NCI-H128 (cell line): ENCODE measurements around the gene TSPAN18.
"Not testable (repeated sequence)": the region's sequence is repeated elsewhere in the genome, so short reads cannot be mapped to it uniquely, and the experiment has no call there.

Source experiments
- DNase-seq: peaks from one replicate; lab custom pipeline; 2025; ENCODE audit not compliant: unreplicated experiment; lab: John Stamatoyannopoulos, UW

Gene TSPAN18

DNA sequence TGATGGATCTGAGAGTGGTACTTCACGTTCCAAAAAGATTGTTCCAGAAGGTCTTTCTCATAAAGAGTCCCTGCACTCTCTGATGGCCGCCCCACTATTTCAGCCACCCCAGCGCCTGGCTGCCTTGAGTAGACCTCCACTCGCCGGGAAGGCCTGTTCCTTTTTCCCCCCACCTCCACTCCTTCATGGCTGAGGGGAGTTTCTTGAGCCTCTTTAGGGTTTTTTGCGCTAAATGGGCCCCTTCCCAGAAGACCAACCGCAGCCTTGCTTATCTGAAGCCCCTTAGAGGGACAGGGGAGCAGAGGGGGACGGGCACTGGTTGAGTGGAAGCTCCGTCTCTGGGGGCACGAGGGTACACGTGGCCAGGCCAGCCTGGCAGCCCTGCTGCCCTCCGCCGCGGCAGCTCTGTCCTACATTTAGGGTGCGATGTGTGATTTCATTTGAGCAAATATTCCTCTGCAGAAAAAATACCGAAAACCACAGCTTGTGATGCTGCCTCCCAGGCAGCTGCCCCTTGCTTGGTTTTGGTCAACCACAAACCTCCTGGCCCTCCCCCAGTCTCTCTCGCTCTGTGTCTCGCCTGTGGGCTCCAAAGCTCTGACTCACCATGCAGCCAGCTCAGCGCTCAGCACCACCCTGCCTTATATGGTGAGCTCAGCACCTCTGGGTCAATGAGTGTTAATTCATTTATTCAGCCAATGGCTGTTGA, 135.2 kb downstream of the TSPAN18 start:
- no peak for DNase-seq

DNA sequence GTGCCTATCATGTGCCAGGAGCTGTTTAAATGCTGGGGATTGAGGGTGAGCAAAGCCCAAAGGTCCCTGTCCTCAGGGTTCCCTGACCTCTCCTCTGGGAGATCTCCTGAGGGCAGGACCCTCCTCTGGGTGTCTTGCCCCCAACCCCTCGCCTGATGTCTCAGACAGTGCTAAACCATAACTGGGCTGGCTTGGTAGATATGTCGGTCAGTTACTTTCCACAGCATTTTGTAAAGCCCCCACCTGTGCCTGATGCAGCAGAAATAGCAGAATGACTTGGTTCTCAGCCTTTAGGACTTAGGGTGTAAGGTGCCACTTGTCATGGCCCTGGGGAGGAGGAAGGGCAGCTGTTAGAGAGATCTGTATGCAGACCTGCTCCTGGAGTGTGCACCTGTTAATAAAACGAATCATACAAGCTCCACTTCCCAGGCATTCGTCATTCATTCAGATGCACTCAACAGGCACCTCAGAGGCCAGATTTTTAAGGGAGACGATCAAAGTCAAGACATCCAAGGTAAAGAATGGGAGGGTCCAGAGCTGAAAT, 135.9 kb downstream of the TSPAN18 start:
- no peak for DNase-seq

DNA sequence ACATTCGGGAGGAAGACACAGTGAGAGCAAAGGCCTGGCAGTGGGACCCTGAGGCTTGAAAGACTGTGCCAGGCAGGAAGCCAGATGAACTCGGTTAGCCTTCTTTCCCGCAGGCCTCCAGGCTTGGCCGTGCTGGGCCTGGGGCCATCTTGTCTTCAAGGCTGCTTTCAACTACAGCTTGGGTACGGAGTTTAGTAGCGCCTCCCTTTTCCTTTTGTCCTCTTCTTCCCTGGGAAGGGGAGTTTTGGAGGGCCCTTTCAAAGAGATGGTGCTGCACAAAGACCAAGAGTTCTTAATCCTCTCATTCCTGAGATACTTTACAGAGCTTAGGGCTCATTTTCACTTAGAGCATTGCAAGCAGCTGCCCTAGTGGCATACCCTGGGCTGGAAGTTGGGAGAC, 136.5 kb downstream of the TSPAN18 start:
- no peak for DNase-seq

DNA sequence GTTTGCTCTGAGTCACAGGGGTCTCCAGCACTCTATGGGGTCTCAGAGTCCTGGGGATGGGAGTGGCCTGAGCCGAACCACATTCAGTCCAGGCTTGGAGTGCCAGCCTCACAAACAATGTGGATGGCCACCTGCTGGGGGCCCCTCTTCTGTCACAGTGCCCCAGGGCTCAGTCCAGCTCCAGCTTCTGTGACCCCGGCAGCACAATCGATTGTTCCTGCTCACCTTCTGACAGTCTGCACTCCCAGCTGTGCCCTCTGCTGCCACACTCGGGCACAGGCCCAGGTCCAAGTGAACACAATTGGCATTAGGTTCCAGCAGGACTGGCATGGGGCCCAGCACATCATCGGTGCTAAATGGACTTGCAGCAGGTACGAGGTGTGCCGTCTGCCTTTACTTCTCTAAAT, 139.1 kb downstream of the TSPAN18 start:
- no peak for DNase-seq

DNA sequence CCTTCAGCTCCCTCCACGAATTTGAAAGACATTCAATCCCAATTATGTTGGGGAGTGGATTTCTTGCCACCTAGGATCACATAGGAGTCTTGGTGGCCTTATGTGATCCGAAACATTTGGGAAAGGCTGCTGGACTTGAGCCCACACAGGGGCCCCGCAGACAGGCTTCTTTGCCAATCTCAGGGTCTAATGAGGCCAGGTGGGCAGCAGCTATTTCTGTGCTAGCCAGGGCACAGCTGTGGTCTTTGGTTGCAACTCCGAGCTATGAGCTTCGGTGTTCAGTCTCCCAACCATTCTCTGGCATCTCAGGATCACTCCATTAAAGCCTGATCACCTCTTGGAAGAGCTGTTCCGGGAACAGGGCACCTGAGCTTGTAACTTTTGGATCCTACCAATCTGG, 139.5 kb downstream of the TSPAN18 start:
- DNase-seq = no peak

DNA sequence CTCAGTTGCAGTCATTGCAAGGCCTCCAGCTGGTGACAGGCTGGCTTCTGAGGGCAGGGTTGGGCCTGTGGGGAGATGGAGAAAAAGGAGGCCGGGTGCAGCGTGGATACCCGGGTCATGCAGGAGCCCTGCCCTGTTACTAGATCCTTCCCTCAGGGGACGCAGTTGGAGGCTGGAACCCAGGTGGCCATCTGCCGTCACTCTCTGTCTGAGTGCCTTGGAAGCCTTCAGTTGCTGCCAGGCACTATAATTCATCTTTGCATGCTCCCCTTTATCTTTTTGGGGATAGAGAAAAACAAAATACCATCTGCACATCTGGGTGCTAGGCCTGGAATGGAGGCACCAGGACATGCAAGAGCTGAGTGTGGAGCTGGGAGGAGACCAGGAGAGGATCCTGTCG, 141.3 kb downstream of the TSPAN18 start:
- DNase-seq = no peak

DNA sequence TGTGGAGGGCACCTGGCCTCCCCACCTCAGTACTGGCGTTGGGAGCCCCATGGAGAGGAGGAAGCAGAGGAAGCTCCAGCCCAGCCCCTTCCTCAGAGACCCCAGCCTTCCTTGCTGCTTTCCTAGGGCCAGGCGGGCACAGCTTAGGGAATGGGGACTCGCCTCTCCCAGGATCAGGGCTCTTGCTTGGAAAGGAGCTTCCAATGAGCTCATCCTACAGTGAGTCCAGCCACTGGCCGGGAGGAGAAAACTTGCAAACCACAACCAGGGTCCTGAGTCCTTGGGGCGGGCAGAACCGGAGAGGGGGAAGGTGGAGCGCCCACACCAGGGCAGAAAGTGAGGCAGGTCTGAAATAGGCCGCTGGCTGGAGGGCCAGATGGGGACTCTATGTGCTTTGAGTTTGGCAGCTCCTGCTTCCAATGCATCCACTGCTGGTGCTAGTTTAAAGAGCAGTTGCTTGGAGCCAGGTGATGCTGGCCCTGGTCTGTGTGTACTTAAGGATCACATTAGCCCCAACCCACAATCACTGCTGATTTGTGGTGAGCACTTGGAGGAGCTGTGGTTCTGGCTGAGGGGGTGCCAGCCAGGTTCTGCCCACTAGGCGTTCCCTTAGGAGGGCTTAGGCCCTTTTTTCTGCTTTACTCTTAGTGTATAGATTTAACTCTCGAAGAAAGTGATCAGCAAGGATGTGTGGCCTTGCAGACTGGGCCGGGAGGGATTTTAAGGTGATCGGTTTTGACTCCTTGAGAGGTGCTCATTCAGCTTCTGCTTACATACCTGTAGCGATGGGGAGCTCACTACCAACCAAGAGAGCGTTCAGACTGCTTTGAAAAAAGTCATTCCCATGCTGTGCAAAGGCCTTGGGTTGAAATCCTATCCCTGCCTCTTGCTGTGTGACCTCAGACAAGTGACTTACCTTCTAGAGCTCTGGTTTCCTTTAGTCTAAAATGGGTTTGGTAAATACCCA, 142.0 kb downstream of the TSPAN18 start:
- DNase-seq = no peak

DNA sequence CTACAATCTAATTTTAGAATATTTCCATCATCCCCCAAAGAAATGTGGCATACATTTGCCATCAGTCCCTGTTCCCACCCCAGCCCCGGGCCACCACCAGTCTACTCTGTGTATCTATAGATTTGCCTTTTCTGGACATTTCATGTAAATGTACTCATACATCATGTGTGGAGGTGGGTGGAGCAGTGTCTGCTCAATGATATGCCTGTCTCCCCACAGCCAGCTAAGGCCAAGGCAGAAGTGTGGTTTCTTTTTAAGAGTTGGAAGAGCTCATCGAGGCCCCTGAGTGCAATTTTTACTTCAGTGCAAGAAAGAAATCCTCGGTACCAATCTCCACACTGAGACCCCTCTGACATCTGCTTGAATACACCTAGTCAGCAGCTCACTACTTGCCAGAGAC, 143.4 kb downstream of the TSPAN18 start:
- DNase-seq = no peak

DNA sequence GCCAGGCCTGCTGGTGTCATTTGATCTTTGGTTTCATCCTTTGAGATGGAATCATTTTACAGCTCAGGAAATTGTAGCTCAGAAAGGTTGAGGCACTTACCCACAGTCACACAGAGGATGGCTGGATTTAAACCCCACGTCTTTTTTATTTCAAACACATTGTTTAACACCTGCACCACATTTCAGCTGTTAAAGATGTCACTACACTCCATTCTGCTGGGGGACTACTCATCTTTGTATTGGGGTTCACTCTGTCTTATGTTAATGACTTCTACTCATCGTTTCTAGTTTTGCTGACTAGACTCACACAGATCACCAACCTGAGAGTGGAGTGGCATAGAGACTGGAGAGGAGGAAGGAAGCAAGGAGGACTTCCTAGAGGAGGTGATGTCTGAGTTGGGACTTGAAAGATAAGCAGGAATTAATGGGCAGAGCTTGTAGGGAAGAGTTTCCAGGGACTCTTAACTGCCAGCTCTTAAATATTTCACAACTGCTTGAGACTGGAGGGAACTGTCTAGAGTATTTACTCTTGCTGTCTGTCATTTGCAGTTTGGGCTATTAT, 143.9 kb downstream of the TSPAN18 start:
- no peak for DNase-seq

DNA sequence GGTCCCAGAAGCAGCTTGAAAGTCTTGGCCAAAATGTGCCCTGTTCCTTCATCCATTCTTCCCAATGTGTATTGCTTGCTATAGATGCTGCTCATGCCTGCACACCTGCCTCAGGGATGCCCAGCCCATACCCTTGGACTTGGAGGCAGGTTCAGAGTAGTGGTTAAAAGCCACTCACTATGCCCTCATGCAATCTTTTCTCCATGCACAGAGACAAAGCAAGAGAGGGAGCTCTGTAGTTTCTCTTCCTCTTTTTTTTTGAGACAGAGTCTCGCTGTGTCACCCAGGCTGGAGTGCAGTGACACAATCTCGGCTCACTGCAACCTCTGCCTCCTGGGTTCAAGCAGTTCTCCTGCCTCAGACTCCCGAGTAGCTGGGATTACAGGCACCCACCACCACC, 144.9 kb downstream of the TSPAN18 start:
- not testable (repeated sequence) for DNase-seq

DNA sequence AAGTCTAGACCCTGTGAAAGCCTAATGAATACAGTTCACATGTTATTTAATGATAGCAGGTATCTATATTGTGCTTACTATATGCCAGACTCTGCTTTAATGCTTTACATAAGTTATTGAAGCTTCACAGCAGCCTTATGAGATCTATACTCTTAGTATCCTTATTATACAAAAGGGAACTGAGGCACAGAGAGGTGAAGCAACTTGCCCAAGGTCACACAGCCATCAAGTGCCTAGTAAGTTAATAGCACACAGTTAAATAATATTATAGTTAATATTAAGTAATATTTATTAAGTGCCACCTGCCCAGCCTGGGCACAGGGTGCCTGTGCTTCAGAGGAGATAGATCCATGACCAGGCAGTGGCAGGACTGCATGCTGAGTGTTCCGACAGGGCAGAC, 145.8 kb downstream of the TSPAN18 start:
- DNase-seq = no peak

DNA sequence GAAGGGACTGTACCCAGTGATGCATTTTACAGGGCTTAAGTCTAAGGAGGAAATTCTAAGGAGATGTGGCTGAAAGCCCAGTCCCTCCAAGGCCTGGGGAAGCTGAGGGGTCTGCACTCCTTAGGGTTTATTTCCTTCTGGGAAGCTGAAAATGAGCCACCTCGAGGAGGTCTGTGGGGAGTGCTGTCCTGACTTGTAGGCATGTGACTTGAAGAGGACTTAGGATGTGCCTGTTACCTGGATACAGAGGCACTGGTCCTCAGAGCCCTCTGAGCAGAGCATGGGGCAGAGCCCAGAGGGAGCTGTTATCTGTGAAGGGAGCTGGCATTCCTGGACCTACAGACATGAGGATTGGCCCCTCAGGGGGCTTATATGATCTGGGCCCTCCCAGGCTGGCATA, 146.8 kb downstream of the TSPAN18 start:
- no peak for DNase-seq

DNA sequence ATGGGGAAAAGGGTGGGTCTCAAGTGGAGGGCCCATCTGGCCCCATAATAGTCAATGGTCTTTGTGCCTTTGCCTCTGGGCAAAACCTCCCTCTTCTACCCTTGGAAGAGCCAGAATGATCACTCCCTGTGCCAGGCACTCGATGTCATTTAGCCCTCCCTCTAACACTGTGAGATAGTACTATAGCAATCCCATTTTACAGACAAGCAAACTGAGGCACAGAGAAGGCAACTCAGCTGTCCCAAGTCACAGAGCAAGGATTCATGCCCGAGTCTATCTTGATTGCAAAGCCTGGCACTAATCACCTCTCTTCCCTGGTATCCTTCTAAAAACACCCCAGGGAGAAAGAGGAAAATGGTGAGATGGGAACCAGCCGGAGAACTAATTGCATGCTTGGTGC, 147.5 kb downstream of the TSPAN18 start:
- DNase-seq = no peak

DNA sequence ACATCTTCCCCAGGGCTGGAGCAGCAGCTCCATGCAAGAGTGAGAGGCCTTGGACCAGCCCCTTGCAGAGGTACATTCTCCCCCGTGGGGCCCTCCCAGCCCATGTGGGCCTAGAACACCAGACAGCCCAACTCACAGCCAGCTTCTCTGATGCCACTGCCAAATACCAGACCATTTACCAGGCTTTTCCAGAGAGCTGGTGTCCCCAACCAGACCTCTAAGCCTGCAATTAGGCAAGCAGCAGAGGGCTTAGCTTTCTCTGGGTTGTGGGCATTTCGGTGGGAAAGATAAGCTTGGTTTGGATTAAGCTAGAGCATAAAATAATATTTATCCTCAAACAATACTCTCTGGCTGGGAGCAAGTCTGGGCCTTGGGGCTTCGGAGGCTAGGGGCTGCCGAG, 148.3 kb downstream of the TSPAN18 start:
- DNase-seq = no peak

DNA sequence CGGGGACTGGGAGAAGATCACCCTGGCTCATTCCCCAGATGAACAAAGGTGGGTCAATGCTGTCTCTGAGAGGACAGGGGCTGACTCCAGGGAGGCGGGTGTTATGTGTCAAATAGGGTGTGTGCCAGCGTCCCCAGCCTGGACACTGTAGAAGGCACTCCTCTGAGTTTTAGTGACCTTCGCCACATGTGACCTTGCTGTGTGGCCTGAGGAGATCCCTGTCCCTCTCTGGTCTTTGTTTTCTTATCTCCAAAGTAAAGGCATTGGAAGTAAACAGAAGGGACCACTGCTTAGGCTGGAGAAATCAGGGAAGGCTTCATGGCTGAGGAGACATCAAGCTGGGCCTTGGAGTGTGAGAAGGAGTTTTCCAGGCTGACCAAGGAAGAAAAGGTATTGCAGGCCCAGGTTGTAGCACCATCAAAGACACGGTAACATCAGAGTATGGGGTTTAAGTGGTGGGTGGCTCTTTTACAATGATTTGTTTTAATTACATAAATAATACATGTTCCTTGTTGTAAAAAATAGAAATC, 149.5 kb downstream of the TSPAN18 start:
- DNase-seq = no peak

DNA sequence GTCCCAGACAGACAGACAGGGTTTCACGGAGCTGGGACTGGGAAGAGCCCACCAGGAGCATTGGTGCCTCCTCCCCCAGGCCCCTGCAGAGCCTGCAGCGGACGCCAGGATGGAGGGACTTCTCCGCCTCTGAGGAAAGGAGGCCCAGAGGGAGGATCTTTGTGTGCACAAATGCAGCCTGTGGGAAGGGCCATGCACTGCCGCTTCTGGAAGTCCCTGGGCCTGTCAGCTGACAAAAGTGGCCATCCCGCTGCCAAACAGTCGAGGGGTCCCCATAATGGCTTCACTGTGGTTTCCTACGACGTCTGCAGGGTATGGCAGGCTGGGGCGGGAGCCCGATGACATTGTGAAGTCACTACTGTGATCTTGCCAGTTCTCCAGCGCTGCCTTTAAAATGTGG, 150.1 kb downstream of the TSPAN18 start:
- DNase-seq = no peak

DNA sequence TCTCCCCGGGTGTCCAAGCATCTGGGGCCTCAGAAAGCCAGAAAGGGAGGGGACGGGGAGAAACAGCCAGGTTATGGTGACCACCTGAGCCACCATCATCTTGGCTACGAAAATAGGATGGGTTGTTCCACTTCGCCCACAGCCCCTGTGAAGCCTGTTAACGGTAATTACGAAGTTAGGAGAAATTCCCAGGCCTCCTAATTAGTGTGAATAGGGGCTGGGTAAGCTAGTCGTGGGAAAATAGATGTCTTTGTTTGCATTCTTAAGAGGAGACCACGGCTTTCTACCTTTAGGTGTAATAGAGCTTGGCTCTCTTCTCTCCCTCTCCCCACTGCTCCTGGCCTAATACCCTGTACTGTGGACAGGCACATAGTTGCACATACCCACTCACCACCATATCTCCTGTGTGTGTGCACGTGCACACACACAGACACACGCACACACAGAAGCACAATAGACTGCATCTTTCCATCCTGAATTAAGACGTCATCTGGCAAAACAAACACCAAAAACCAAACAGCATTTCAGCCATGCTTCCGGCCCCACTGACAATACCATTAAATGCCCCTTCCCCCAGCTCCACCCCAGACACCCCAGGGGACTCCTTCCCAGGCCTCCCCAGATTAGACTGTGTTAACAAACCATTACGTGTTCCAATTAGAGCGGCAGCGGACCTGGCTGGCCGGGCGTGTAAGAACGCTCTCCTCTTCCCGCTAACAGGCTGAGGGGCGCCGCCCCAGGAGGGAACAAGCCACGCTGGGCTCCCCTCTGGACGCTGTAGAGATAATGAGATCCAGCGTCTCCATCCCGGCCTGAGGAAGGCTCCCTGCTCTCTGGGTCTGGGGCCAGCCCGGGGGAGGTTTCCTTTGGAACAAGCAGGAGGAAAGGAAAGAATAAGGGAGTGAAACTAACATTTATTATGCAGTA, 151.1 kb downstream of the TSPAN18 start:
- DNase-seq = no peak

DNA sequence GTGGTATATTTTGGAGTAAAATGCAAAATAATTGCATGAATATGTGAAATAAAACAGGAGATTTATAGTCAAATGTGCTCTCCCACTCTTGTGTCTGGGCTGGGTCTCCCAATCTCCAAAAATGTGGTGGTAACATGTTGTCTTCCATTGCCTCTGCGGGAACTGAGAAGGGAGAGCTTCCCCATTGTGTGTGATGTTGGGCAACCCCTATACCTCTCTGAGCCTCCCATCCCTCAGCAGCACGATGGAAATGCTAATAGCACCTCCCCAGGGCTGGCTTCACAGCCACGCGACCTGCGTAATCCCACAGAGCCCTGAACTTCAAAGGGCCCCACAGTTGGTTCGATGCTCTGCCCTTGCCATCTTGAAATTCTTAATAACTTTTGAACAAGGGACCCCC, 151.9 kb downstream of the TSPAN18 start:
- DNase-seq = no peak

DNA sequence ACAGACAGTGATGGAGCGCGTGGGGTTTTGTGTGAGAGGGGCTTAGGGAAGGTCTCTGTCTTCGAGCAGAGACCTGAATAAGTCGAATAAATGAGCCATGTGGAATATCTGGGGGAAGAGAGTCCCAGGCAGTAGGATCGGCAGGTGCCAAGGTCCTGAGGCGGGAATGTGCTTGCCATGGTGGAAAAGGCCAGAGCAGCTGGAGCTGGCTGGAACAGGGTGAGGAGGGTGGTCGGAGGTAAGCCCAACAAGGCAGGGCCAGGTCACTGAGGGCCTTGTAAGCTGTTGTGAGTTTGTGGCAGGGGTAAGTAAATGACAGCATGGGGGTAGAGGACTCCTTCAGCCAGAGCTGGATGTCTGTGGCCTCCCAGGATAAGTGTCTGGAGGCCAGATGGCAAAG, 152.7 kb downstream of the TSPAN18 start:
- no peak for DNase-seq

DNA sequence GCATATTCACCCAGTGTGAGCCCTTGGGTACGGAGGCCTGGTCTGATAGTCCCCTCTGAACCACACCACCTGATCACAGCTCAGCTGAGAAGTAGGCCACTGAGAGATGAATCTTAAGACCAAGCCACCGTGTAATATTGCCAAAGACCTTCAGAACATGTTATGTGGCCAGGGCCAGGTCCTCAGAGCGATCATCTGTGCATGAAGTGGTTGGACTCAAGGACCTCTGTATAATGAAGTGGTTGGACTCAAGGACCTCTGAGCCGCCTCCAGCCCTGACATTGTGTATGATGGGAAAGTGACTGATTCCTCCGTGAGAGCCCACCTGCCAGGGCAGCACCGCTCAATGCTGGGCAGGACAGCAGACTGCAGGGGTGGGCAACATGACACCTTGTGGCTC, 153.7 kb downstream of the TSPAN18 start:
- DNase-seq = no peak
